WTC11 (cell line): ENCODE measurements around the gene TRMU.

Source experiments
- ATF2 ChIP-seq: sonication (generic); formaldehyde crosslinking; IDR thresholded peaks from 2 replicates; pipeline ENCODE4 v1.8.1; 2022; ENCODE audit warnings: low read depth, missing genetic modification reagents, borderline replicate concordance
- CTCF ChIP-seq: fragments of 200-600 bp; IDR thresholded peaks from 2 replicates; pipeline ENCODE4 v1.8.0; 2022; ENCODE audit warnings: antibody characterized with exemption
- ESRRA ChIP-seq: sonication (generic); formaldehyde crosslinking; IDR thresholded peaks from 2 replicates; pipeline ENCODE4 v1.8.1; 2022; ENCODE audit warnings: mild to moderate bottlenecking, missing genetic modification reagents, borderline replicate concordance
- FOXP4 ChIP-seq: sonication (generic); formaldehyde crosslinking; IDR thresholded peaks from 2 replicates; pipeline ENCODE4 v1.8.0; 2022; ENCODE audit warnings: mild to moderate bottlenecking, missing genetic modification reagents
- IRF1 ChIP-seq: sonication (generic); formaldehyde crosslinking; IDR thresholded peaks from 2 replicates; pipeline ENCODE4 v1.8.0; 2023; ENCODE audit warnings: missing genetic modification reagents
- NR2C2 ChIP-seq: sonication (generic); formaldehyde crosslinking; IDR thresholded peaks from 2 replicates; pipeline ENCODE4 v1.8.0; 2022; ENCODE audit warnings: mild to moderate bottlenecking, missing genetic modification reagents
- NR3C1 ChIP-seq: sonication (generic); formaldehyde crosslinking; conservative IDR thresholded peaks from 2 replicates; pipeline ENCODE4 v1.8.1; 2023; ENCODE audit warnings: low read depth, mild to moderate bottlenecking, missing genetic modification reagents
- RELA ChIP-seq: sonication (generic); formaldehyde crosslinking; IDR thresholded peaks from 2 replicates; pipeline ENCODE4 v1.8.1; 2022; ENCODE audit warnings: missing genetic modification reagents, mild to moderate bottlenecking, borderline replicate concordance
- RORB ChIP-seq: fragments of 250-450 bp; sonication (Bioruptor Pico); IDR thresholded peaks from 2 replicates; pipeline ENCODE4 v1.9.0; 2021; ENCODE audit warnings: mild to moderate bottlenecking
- SP1 ChIP-seq: sonication (generic); formaldehyde crosslinking; conservative IDR thresholded peaks from 2 replicates; pipeline ENCODE4 v1.8.1; 2022; ENCODE audit warnings: missing genetic modification reagents
- ZMAT4 ChIP-seq: fragments of 250-450 bp; sonication (Bioruptor Pico); IDR thresholded peaks from 2 replicates; pipeline ENCODE4 v1.9.0; 2021; ENCODE audit warnings: mild to moderate bottlenecking
- ZNF416 ChIP-seq: fragments of 250-450 bp; sonication (Bioruptor Pico); IDR thresholded peaks from 2 replicates; pipeline ENCODE4 v1.9.0; 2021; ENCODE audit warnings: mild to moderate bottlenecking, inconsistent platforms

GRCh38 chr22:46287873-46288751 lies 47.4 kb upstream of the TRMU start:
- TF ChIP-seq CTCF (no peak), SP1 (no peak), RELA (CRISPR knock-in tag) (no peak), ATF2 (CRISPR knock-in tag) (no peak), RORB (CRISPR knock-in tag) (no peak), ESRRA (CRISPR knock-in tag) (no peak), ZNF416 (CRISPR knock-in tag) (no peak), NR3C1 (CRISPR knock-in tag) (no peak), NR2C2 (CRISPR knock-in tag) (no peak), ZMAT4 (CRISPR knock-in tag) (no peak), IRF1 (no peak), FOXP4 (CRISPR knock-in tag) (no peak)
